WTC11 (cell line): ENCODE data around the gene TOX2. TPM values are rescaled to one million over a fixed set of nuclear protein-coding genes. Genes with fewer than 3 reads are reported as not detected.

Experiments
- ATAC-seq: fragments of 200-7000 bp; cut with Tn5 transposase; 2 replicates; pipeline ENCODE4 v1.10.0; 2021; ENCODE audit warnings: mild to moderate bottlenecking, moderate library complexity
- CTCF ChIA-PET: fragments of 300-600 bp; sonication (Branson Sonifier 250); formaldehyde crosslinking; loops from one replicate; lab custom pipeline; 2021; ENCODE audit warnings: antibody characterized with exemption; lab: Charles Lee
- POLR2A ChIA-PET: fragments of 350-600 bp; sonication (Branson Sonifier 250); formaldehyde crosslinking; loops from one replicate; lab custom pipeline; 2021; ENCODE audit warnings: antibody characterized with exemption; lab: Charles Lee
- DNase-seq: peaks from one replicate; pipeline ENCODE4 v3.0.0; 2021; ENCODE audit warnings: low spot score
- H3K27ac Mint-ChIP-seq: 2 replicates; pipeline ENCODE4 v1.8.0; 2021; ENCODE audit warnings: mixed read lengths
- H3K27me3 Mint-ChIP-seq: 2 replicates; pipeline ENCODE4 v1.8.0; 2021; ENCODE audit warnings: low read depth, mild to moderate bottlenecking, moderate library complexity, mixed read lengths
- H3K36me3 Mint-ChIP-seq: 2 replicates; pipeline ENCODE4 v1.8.0; 2021; ENCODE audit warnings: mixed read lengths
- H3K4me1 Mint-ChIP-seq: 2 replicates; pipeline ENCODE4 v1.8.0; 2022; ENCODE audit warnings: mixed read lengths
- H3K4me3 Mint-ChIP-seq: 2 replicates; pipeline ENCODE4 v1.8.0; 2021; ENCODE audit warnings: mild to moderate bottlenecking, moderate library complexity, mixed read lengths
- H3K9me3 Mint-ChIP-seq: 2 replicates; pipeline ENCODE4 v1.8.0; 2021; ENCODE audit warnings: mixed read lengths
- CBFB ChIP-seq: sonication (generic); formaldehyde crosslinking; IDR thresholded peaks from 2 replicates; pipeline ENCODE4 v1.8.1; 2022; ENCODE audit warnings: mild to moderate bottlenecking, low read depth, missing genetic modification reagents
- E2F5 ChIP-seq: sonication (generic); formaldehyde crosslinking; IDR thresholded peaks from 2 replicates; pipeline ENCODE4 v1.8.1; 2022; ENCODE audit warnings: mild to moderate bottlenecking, moderate library complexity, missing genetic modification reagents
- ELF4 ChIP-seq: sonication (generic); formaldehyde crosslinking; IDR thresholded peaks from 2 replicates; pipeline ENCODE4 v1.8.1; 2022; ENCODE audit warnings: low read depth, mild to moderate bottlenecking, moderate library complexity, missing genetic modification reagents
- JAZF1 ChIP-seq: fragments of 250-450 bp; sonication (Bioruptor Pico); IDR thresholded peaks from 2 replicates; pipeline ENCODE4 v1.9.0; 2021; ENCODE audit warnings: moderate library complexity, mild to moderate bottlenecking, inconsistent platforms
- JUN ChIP-seq: sonication (generic); formaldehyde crosslinking; IDR thresholded peaks from 2 replicates; pipeline ENCODE4 v1.8.0; 2023; ENCODE audit warnings: mild to moderate bottlenecking, missing genetic modification reagents
- MLX ChIP-seq: sonication (generic); formaldehyde crosslinking; IDR thresholded peaks from 2 replicates; pipeline ENCODE4 v1.8.1; 2023; ENCODE audit warnings: mild to moderate bottlenecking, missing genetic modification reagents, moderate library complexity
- NFATC4 ChIP-seq: fragments of 250-450 bp; sonication (Bioruptor Pico); IDR thresholded peaks from 2 replicates; pipeline ENCODE4 v1.9.0; 2021; ENCODE audit warnings: mild to moderate bottlenecking
- NR2C2 ChIP-seq: sonication (generic); formaldehyde crosslinking; IDR thresholded peaks from 2 replicates; pipeline ENCODE4 v1.8.0; 2022; ENCODE audit warnings: mild to moderate bottlenecking, missing genetic modification reagents
- OVOL2 ChIP-seq: fragments of 250-450 bp; sonication (Bioruptor Pico); IDR thresholded peaks from 2 replicates; pipeline ENCODE4 v1.9.0; 2021; ENCODE audit warnings: mild to moderate bottlenecking, borderline replicate concordance
- PRRX2 ChIP-seq: fragments of 250-450 bp; sonication (Bioruptor Pico); IDR thresholded peaks from 2 replicates; pipeline ENCODE4 v1.8.0; 2021; ENCODE audit warnings: mild to moderate bottlenecking
- RELA ChIP-seq: sonication (generic); formaldehyde crosslinking; IDR thresholded peaks from 2 replicates; pipeline ENCODE4 v1.8.1; 2022; ENCODE audit warnings: missing genetic modification reagents, mild to moderate bottlenecking, borderline replicate concordance
- SOX15 ChIP-seq: fragments of 250-450 bp; sonication (Bioruptor Pico); IDR thresholded peaks from 2 replicates; pipeline ENCODE4 v1.9.0; 2021; ENCODE audit warnings: mild to moderate bottlenecking
- ZBTB21 ChIP-seq: sonication (generic); formaldehyde crosslinking; IDR thresholded peaks from 2 replicates; pipeline ENCODE4 v1.8.1; 2023; ENCODE audit warnings: mild to moderate bottlenecking, missing genetic modification reagents, borderline replicate concordance
- ZNF232 ChIP-seq: sonication (generic); formaldehyde crosslinking; IDR thresholded peaks from 2 replicates; pipeline ENCODE4 v1.8.0; 2022; ENCODE audit warnings: mild to moderate bottlenecking, missing genetic modification reagents
- ZNF416 ChIP-seq: fragments of 250-450 bp; sonication (Bioruptor Pico); IDR thresholded peaks from 2 replicates; pipeline ENCODE4 v1.9.0; 2021; ENCODE audit warnings: mild to moderate bottlenecking, inconsistent platforms
- total RNA-seq: library from RNA; stranded (reverse); gene quantifications from 3 replicates; pipeline ENCODE4 v1.2.3, GENCODE V29; 2021
- TF ChIP-seq, protein P1 (sequence below): fragments of 250-450 bp; sonication (Bioruptor Pico); IDR thresholded peaks from 2 replicates; pipeline ENCODE4 v1.9.0; 2021; ENCODE audit warnings: mild to moderate bottlenecking, borderline replicate concordance
- TF ChIP-seq, protein P2 (sequence below): fragments of 250-450 bp; sonication (Bioruptor Pico); IDR thresholded peaks from 2 replicates; pipeline ENCODE4 v1.9.0; 2021; ENCODE audit warnings: mild to moderate bottlenecking
- TF ChIP-seq, protein P3 (sequence below): sonication (generic); formaldehyde crosslinking; IDR thresholded peaks from 2 replicates; pipeline ENCODE4 v1.8.0; 2023; ENCODE audit warnings: mild to moderate bottlenecking, missing genetic modification reagents
- TF ChIP-seq, protein P4 (sequence below): sonication (generic); formaldehyde crosslinking; IDR thresholded peaks from 2 replicates; pipeline ENCODE4 v1.8.0; 2022; ENCODE audit warnings: missing genetic modification reagents

The TOX2 gene
- total RNA-seq, 1 experiment from 2014 or later = 3.4 TPM

GRCh38 chr20:43974695-43975094, 60.0 kb downstream of the TOX2 start (continued):
- no peak for TF ChIP-seq MLX (CRISPR knock-in tag)

- peaks cover 6% of the 10 kb centered on the region; the same call in 1 of the 2 replicates for H3K4me1 Mint-ChIP-seq
- no peaks in the 10 kb centered on the region for H3K36me3 Mint-ChIP-seq
- DNase-seq (no peak), ATAC-seq (no peak)
- H3K4me3 Mint-ChIP-seq = no peak overlapping the region
- POLR2A ChIA-PET = no interaction called here
- no peak overlapping the region for H3K27ac Mint-ChIP-seq
- peaks cover 2% of the 10 kb centered on the region; the same call in 1 of the 2 replicates for H3K27me3 Mint-ChIP-seq
- no peaks in the 10 kb centered on the region; the same call in 1 of the 2 replicates for H3K9me3 Mint-ChIP-seq
- CTCF ChIA-PET = interaction anchor here (1.1 kb wide), 1 partner anchor 9 kb away, joined by 3 read pairs; no protein-coding TSS in a partner anchor
- TF ChIP-seq ZBTB21 (CRISPR knock-in tag) (no peak), ZNF416 (CRISPR knock-in tag) (no peak), ELF4 (no peak), E2F5 (CRISPR knock-in tag) (no peak), JAZF1 (CRISPR knock-in tag) (no peak), JUN (no peak), RELA (CRISPR knock-in tag) (no peak), NR2C2 (no peak), SOX15 (no peak), PRRX2 (CRISPR knock-in tag) (no peak), NFATC4 (CRISPR knock-in tag) (no peak)
- TF ChIP-seq, protein P1, sequence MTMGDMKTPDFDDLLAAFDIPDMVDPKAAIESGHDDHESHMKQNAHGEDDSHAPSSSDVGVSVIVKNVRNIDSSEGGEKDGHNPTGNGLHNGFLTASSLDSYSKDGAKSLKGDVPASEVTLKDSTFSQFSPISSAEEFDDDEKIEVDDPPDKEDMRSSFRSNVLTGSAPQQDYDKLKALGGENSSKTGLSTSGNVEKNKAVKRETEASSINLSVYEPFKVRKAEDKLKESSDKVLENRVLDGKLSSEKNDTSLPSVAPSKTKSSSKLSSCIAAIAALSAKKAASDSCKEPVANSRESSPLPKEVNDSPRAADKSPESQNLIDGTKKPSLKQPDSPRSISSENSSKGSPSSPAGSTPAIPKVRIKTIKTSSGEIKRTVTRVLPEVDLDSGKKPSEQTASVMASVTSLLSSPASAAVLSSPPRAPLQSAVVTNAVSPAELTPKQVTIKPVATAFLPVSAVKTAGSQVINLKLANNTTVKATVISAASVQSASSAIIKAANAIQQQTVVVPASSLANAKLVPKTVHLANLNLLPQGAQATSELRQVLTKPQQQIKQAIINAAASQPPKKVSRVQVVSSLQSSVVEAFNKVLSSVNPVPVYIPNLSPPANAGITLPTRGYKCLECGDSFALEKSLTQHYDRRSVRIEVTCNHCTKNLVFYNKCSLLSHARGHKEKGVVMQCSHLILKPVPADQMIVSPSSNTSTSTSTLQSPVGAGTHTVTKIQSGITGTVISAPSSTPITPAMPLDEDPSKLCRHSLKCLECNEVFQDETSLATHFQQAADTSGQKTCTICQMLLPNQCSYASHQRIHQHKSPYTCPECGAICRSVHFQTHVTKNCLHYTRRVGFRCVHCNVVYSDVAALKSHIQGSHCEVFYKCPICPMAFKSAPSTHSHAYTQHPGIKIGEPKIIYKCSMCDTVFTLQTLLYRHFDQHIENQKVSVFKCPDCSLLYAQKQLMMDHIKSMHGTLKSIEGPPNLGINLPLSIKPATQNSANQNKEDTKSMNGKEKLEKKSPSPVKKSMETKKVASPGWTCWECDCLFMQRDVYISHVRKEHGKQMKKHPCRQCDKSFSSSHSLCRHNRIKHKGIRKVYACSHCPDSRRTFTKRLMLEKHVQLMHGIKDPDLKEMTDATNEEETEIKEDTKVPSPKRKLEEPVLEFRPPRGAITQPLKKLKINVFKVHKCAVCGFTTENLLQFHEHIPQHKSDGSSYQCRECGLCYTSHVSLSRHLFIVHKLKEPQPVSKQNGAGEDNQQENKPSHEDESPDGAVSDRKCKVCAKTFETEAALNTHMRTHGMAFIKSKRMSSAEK (CRISPR knock-in tag) = no peak
Observed at GRCh38 chr20:43975096-43975768, 60.6 kb downstream of the TOX2 start.

DNA sequence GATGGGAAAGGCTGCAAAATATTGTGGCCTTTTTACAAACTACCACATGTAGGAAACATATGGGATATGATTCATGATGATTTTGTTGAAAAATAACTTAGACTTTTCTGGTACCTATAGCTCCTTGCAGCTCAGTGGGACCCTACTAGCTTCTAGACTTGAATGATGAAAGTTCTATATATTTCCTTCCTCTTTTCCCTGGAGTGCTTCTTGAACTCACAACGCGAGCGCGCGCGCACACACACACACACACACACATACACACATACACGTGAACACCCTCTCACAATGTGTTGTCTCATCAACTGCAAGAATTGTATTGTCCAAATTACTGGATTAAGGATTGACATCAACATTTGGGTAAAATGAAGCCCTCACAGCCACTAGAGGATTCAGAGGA, 61.9 kb downstream of the TOX2 start:
- H3K4me1 Mint-ChIP-seq = peaks cover 6% of the 10 kb centered on the region; the same call in 1 of the 2 replicates
- H3K9me3 Mint-ChIP-seq = no peaks in the 10 kb centered on the region; the same call in 1 of the 2 replicates
- ATAC-seq (no peak), DNase-seq (no peak)
- CTCF ChIA-PET = no interaction called here
- no peak overlapping the region for H3K4me3 Mint-ChIP-seq
- no peak overlapping the region for H3K27ac Mint-ChIP-seq
- H3K36me3 Mint-ChIP-seq = no peaks in the 10 kb centered on the region
- POLR2A ChIA-PET = no interaction called here
- peaks cover 2% of the 10 kb centered on the region; the same call in 1 of the 2 replicates for H3K27me3 Mint-ChIP-seq
- TF ChIP-seq, protein P2, sequence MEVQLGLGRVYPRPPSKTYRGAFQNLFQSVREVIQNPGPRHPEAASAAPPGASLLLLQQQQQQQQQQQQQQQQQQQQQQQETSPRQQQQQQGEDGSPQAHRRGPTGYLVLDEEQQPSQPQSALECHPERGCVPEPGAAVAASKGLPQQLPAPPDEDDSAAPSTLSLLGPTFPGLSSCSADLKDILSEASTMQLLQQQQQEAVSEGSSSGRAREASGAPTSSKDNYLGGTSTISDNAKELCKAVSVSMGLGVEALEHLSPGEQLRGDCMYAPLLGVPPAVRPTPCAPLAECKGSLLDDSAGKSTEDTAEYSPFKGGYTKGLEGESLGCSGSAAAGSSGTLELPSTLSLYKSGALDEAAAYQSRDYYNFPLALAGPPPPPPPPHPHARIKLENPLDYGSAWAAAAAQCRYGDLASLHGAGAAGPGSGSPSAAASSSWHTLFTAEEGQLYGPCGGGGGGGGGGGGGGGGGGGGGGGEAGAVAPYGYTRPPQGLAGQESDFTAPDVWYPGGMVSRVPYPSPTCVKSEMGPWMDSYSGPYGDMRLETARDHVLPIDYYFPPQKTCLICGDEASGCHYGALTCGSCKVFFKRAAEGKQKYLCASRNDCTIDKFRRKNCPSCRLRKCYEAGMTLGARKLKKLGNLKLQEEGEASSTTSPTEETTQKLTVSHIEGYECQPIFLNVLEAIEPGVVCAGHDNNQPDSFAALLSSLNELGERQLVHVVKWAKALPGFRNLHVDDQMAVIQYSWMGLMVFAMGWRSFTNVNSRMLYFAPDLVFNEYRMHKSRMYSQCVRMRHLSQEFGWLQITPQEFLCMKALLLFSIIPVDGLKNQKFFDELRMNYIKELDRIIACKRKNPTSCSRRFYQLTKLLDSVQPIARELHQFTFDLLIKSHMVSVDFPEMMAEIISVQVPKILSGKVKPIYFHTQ (CRISPR knock-in tag) = no peak
- TF ChIP-seq, protein P3, sequence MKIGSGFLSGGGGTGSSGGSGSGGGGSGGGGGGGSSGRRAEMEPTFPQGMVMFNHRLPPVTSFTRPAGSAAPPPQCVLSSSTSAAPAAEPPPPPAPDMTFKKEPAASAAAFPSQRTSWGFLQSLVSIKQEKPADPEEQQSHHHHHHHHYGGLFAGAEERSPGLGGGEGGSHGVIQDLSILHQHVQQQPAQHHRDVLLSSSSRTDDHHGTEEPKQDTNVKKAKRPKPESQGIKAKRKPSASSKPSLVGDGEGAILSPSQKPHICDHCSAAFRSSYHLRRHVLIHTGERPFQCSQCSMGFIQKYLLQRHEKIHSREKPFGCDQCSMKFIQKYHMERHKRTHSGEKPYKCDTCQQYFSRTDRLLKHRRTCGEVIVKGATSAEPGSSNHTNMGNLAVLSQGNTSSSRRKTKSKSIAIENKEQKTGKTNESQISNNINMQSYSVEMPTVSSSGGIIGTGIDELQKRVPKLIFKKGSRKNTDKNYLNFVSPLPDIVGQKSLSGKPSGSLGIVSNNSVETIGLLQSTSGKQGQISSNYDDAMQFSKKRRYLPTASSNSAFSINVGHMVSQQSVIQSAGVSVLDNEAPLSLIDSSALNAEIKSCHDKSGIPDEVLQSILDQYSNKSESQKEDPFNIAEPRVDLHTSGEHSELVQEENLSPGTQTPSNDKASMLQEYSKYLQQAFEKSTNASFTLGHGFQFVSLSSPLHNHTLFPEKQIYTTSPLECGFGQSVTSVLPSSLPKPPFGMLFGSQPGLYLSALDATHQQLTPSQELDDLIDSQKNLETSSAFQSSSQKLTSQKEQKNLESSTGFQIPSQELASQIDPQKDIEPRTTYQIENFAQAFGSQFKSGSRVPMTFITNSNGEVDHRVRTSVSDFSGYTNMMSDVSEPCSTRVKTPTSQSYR = no peak
- TF ChIP-seq OVOL2 (CRISPR knock-in tag) (no peak), CBFB (no peak), ZNF232 (no peak)
- TF ChIP-seq, protein P4, sequence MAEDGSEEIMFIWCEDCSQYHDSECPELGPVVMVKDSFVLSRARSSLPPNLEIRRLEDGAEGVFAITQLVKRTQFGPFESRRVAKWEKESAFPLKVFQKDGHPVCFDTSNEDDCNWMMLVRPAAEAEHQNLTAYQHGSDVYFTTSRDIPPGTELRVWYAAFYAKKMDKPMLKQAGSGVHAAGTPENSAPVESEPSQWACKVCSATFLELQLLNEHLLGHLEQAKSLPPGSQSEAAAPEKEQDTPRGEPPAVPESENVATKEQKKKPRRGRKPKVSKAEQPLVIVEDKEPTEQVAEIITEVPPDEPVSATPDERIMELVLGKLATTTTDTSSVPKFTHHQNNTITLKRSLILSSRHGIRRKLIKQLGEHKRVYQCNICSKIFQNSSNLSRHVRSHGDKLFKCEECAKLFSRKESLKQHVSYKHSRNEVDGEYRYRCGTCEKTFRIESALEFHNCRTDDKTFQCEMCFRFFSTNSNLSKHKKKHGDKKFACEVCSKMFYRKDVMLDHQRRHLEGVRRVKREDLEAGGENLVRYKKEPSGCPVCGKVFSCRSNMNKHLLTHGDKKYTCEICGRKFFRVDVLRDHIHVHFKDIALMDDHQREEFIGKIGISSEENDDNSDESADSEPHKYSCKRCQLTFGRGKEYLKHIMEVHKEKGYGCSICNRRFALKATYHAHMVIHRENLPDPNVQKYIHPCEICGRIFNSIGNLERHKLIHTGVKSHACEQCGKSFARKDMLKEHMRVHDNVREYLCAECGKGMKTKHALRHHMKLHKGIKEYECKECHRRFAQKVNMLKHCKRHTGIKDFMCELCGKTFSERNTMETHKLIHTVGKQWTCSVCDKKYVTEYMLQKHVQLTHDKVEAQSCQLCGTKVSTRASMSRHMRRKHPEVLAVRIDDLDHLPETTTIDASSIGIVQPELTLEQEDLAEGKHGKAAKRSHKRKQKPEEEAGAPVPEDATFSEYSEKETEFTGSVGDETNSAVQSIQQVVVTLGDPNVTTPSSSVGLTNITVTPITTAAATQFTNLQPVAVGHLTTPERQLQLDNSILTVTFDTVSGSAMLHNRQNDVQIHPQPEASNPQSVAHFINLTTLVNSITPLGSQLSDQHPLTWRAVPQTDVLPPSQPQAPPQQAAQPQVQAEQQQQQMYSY (CRISPR knock-in tag) = no peak
